ENCODE data around the gene TIMM9.
A peak's percentile ranks its signal among the peaks of the same experiment; 100 is the strongest.

The TIMM9 gene

DNA sequence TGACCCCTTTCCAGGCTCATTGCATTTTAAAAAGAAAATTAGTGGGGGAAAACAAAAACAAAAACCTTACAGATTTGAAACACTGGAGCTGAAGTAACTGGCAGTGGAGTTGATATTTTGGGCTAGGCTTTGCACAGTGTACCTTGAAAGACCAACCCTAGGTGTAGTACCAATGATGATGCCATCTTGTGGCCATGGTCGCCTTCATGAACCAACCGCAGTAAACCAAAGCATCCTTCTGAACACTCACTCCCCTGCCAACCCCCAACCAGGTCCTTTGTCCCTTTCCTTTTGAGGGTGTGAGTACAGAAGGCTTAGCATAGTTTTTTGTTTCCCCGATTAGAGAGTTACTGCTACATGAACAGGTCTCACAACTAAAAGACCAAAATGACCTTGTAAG, 25.7 kb downstream of the TIMM9 start:
- Histone ChIP-seq H3K27ac (ENCODE audit: low read depth, low read length) (no peak overlapping the region), H3K4me1 (ENCODE audit: control insufficient read depth in 5 of 5, insufficient read depth in 5 of 5, low read length in 5 of 5) (peaks cover 0 to 1% (median 0%) of the 10 kb centered on the region in 5 donors), H3K9ac (ENCODE audit: low read length in 5 of 5) (no peak overlapping the region), H3K27me3 (ENCODE audit: control insufficient read depth in 5 of 5, insufficient read depth in 4 of 5, low read length in 5 of 5) (no peaks in the 10 kb centered on the region), H3K9me3 (ENCODE audit: control insufficient read depth in 5 of 5, low read length in 5 of 5) (no peaks in the 10 kb centered on the region), H3K4me3 (ENCODE audit: low read depth in 1 of 5, low read length in 5 of 5) (no peak overlapping the region), H3K36me3 (ENCODE audit: control insufficient read depth in 5 of 5, insufficient read depth in 5 of 5, low read length in 5 of 5) (no peaks in the 10 kb centered on the region)

DNA sequence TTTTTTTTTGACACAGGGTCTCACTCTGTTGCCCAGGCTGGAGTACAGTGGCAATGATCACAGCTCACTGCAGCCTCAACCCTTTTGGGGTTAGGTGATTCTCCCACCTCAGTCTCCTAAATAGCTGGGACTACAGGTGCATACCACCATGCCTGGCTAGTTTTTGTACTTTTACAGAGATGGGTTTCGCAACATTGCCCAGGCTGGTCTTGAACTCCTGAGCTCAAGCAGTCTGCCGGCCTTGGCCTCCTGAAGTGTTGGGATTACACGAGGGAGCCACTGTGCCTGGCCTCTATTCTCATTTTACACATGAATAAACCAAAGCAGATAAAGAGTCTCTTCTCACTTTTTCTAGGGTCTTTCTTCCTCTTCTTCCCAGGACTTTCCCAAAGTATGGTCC, 28.4 kb downstream of the TIMM9 start:
- H3K9ac ChIP-seq (ENCODE audit: low read length in 5 of 5), result no peak overlapping the region
- peaks cover 0 to 13% (median 11%) of the 10 kb centered on the region in 5 donors for H3K4me1 ChIP-seq (ENCODE audit: control insufficient read depth in 5 of 5, insufficient read depth in 5 of 5, low read length in 5 of 5)
- no peak overlapping the region for H3K4me3 ChIP-seq (ENCODE audit: low read depth in 1 of 5, low read length in 5 of 5)
- no peaks in the 10 kb centered on the region for H3K27me3 ChIP-seq (ENCODE audit: control insufficient read depth in 5 of 5, insufficient read depth in 4 of 5, low read length in 5 of 5)
- no peak overlapping the region for H3K27ac ChIP-seq (ENCODE audit: low read depth, low read length)
- no peaks in the 10 kb centered on the region for H3K36me3 ChIP-seq (ENCODE audit: control insufficient read depth in 5 of 5, insufficient read depth in 5 of 5, low read length in 5 of 5)
- no peaks in the 10 kb centered on the region for H3K9me3 ChIP-seq (ENCODE audit: control insufficient read depth in 5 of 5, low read length in 5 of 5)

DNA sequence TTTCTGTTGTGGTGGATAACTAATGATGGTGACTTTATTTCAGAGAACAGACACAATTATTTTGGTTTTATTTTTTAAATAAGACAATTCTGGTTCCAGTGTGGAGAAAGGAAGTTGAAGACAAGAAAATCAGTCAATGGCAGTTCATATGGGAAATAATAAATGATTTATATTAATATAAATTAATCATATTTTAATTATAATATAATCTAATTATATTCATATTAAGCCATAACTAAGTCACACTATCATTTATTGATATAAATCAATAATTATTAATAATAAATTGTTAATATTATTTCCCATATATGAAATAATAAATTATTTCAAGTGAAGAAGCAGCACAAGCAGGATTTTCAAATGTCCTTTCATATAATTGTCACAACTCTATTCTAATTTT, 28.8 kb downstream of the TIMM9 start:
- no peaks in the 10 kb centered on the region for H3K36me3 ChIP-seq (ENCODE audit: control insufficient read depth in 5 of 5, insufficient read depth in 5 of 5, low read length in 5 of 5)
- H3K9ac ChIP-seq (ENCODE audit: low read length in 5 of 5), result no peak overlapping the region
- no peak overlapping the region for H3K4me3 ChIP-seq (ENCODE audit: low read depth in 1 of 5, low read length in 5 of 5)
- H3K9me3 ChIP-seq (ENCODE audit: control insufficient read depth in 5 of 5, low read length in 5 of 5), result no peaks in the 10 kb centered on the region
- peaks cover 0 to 13% (median 11%) of the 10 kb centered on the region in 5 donors for H3K4me1 ChIP-seq (ENCODE audit: control insufficient read depth in 5 of 5, insufficient read depth in 5 of 5, low read length in 5 of 5)
- no peak overlapping the region for H3K27ac ChIP-seq (ENCODE audit: low read depth, low read length)
- H3K27me3 ChIP-seq (ENCODE audit: control insufficient read depth in 5 of 5, insufficient read depth in 4 of 5, low read length in 5 of 5), result no peaks in the 10 kb centered on the region

DNA sequence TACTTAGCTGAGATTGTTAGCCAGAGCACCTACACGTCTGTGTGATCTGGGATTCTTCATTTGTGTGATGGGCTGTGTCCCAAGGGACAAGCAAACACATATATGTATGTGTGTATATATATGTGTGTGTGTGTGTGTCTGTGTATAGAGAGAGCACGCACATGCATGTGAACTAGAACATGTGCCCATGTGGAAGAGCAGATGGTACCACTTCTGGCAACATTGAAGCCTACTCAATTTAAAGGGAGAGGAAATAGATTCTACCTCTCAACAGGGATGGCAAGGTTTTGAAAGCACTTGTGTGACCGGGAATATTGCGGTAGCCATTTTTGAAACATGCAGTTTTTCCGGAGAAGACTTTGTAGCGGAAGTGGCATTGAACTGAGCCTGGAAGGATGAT, 30.2 kb downstream of the TIMM9 start:
- H3K36me3 ChIP-seq (ENCODE audit: control insufficient read depth in 5 of 5, insufficient read depth in 5 of 5, low read length in 5 of 5), result no peaks in the 10 kb centered on the region

DNA sequence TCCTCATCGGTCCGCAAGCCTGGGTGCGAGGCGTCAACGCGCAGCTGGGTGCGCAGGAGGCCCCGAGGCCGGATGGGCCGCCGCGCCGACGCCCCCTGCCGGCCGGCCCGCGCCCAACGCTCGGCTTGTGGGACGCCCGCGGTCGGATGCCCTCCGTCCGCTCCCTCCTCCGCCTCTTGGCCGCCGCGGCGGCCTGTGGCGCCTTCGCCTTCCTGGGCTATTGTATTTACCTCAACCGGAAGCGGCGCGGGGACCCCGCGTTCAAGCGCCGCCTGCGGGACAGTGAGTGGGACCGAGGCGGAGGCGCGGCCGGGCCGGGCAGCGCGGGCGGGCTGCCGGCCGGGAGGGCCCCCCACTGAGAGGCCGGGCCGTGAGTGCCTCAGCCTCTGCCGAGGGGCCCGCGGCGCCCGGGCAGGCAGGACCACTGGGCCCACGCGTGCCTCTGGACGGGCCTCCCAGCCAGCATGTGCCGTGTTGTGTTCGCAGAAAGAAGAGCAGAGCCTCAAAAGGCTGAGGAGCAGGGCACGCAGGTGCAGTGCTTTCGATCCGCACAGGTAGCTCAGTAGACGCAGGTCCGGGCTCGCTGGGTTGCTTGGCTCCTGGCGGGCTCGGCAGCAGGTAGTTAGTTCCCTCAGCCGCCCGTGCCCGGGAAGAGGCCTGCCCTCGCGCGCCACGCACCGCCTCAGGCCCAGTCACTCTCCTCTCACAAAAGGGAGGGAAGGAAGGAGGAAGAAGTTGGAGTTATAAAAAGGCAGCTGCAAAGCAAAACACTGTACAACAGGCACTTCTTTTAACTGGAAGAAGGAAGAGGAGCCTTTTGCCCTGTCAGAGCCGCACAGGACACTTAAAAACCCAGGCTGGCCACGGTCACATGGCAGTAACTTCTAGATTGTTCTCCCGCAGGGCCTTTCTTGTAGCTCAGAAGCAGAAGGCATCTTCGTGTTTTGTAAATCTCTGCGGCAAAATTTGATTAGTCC, 31.2 kb downstream of the TIMM9 start, which contains the start of gene TOMM20L:
TOMM20L (plus strand) TSS at position 119 of the 977 bp plus-strand sequence; CDS start at position 147, 28 bp downstream.
- Histone ChIP-seq H3K27ac (ENCODE audit: low read depth, low read length) (peak within 1 kb of the TSS; percentile 60), H3K36me3 (ENCODE audit: control insufficient read depth in 5 of 5, insufficient read depth in 5 of 5, low read length in 5 of 5) (no peaks in the 10 kb centered on the region), H3K4me3 (ENCODE audit: low read depth in 1 of 5, low read length in 5 of 5) (peak within 1 kb of the TSS; percentile 64 to 83 (median 71)), H3K9me3 (ENCODE audit: control insufficient read depth in 5 of 5, low read length in 5 of 5) (no peaks in the 10 kb centered on the region), H3K4me1 (ENCODE audit: control insufficient read depth in 5 of 5, insufficient read depth in 5 of 5, low read length in 5 of 5) (peaks cover 0 to 13% (median 11%) of the 10 kb centered on the region in 5 donors), H3K27me3 (ENCODE audit: control insufficient read depth in 5 of 5, insufficient read depth in 4 of 5, low read length in 5 of 5) (no peaks in the 10 kb centered on the region), H3K9ac (ENCODE audit: low read length in 5 of 5) (peak within 1 kb of the TSS; percentile 48 to 95 (median 76))

More for the DNA sequence above, 30.2 kb downstream of the TIMM9 start:
- Histone ChIP-seq H3K4me1 (ENCODE audit: control insufficient read depth in 5 of 5, insufficient read depth in 5 of 5, low read length in 5 of 5) (peaks cover 0 to 13% (median 11%) of the 10 kb centered on the region in 5 donors), H3K27ac (ENCODE audit: low read depth, low read length) (no peak overlapping the region), H3K9ac (ENCODE audit: low read length in 5 of 5) (no peak overlapping the region), H3K27me3 (ENCODE audit: control insufficient read depth in 5 of 5, insufficient read depth in 4 of 5, low read length in 5 of 5) (no peaks in the 10 kb centered on the region), H3K4me3 (ENCODE audit: low read depth in 1 of 5, low read length in 5 of 5) (no peak overlapping the region), H3K9me3 (ENCODE audit: control insufficient read depth in 5 of 5, low read length in 5 of 5) (no peaks in the 10 kb centered on the region)

DNA sequence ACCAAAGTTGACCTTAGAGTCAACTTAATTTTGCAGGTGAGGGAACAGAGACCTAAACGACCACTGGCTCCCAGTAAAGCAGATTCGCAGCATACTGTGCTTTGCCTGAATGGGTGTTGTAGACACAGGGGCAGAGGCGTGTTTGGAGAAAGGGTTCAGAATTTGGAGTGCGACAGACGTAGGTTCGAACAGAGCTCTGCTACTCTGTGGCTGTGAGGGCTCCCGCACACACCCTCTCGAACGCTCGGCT, 31.8 kb downstream of the TIMM9 start:
- Histone ChIP-seq H3K9ac (ENCODE audit: low read length in 5 of 5) (peak overlapping the region in 2 of 5 donors; percentile 28 to 33), H3K4me1 (ENCODE audit: control insufficient read depth in 5 of 5, insufficient read depth in 5 of 5, low read length in 5 of 5) (peaks cover 0 to 13% (median 11%) of the 10 kb centered on the region in 5 donors), H3K36me3 (ENCODE audit: control insufficient read depth in 5 of 5, insufficient read depth in 5 of 5, low read length in 5 of 5) (no peaks in the 10 kb centered on the region), H3K4me3 (ENCODE audit: low read depth in 1 of 5, low read length in 5 of 5) (peak overlapping the region; percentile 64 to 83 (median 71)), H3K27me3 (ENCODE audit: control insufficient read depth in 5 of 5, insufficient read depth in 4 of 5, low read length in 5 of 5) (no peaks in the 10 kb centered on the region), H3K27ac (ENCODE audit: low read depth, low read length) (no peak overlapping the region), H3K9me3 (ENCODE audit: control insufficient read depth in 5 of 5, low read length in 5 of 5) (no peaks in the 10 kb centered on the region)

DNA sequence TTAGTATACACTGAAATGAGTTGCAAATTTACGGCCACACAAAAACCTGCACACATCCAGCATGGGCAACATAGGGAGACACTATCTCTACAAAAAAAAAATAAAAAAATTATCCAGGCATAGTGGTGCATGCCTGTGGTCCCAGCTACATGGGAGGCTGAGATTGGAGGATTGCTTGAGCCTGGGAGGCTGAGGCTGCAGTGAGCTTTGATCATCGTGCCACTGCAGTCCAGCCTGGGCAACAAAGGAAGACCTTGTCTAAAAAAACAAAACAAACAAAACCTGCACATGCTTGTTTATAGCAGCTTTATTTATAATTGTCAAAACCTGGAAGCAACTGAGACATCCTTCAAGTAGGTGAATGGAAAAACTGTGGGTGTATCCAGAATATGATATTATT, 36.5 kb downstream of the TIMM9 start:
- H3K36me3 ChIP-seq (ENCODE audit: control insufficient read depth in 5 of 5, insufficient read depth in 5 of 5, low read length in 5 of 5), result no peaks in the 10 kb centered on the region
- H3K27me3 ChIP-seq (ENCODE audit: control insufficient read depth in 5 of 5, insufficient read depth in 4 of 5, low read length in 5 of 5), result no peaks in the 10 kb centered on the region
- H3K9me3 ChIP-seq (ENCODE audit: control insufficient read depth in 5 of 5, low read length in 5 of 5), result no peaks in the 10 kb centered on the region
- H3K27ac ChIP-seq (ENCODE audit: low read depth, low read length), result no peak overlapping the region
- H3K4me3 ChIP-seq (ENCODE audit: low read depth in 1 of 5, low read length in 5 of 5), result no peak overlapping the region
- peaks cover 0 to 6% (median 6%) of the 10 kb centered on the region in 5 donors for H3K4me1 ChIP-seq (ENCODE audit: control insufficient read depth in 5 of 5, insufficient read depth in 5 of 5, low read length in 5 of 5)
- H3K9ac ChIP-seq (ENCODE audit: low read length in 5 of 5), result no peak overlapping the region

DNA sequence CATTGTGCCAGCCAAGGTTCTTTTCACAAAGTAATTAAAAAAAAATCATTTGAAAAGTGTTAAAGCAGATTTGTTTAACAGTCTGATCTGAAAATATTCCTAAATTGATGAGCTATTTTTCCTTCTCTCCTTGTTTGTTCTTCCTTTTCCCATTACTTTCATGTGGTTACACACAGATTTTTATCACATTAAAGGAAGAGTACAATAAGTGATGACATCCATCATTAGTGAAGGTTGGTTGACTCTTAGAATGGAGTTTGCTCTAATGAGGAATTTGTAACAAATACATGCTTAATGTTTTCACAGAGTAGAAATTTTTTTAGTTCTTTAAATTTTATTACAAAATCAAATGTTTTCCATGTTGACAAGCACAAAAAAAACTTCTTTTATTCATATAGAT, 50.5 kb downstream of the TIMM9 start:
- Histone ChIP-seq H3K9ac (ENCODE audit: low read length in 5 of 5) (no peak overlapping the region), H3K4me3 (ENCODE audit: low read depth in 1 of 5, low read length in 5 of 5) (no peak overlapping the region), H3K9me3 (ENCODE audit: control insufficient read depth in 5 of 5, low read length in 5 of 5) (no peaks in the 10 kb centered on the region), H3K27ac (ENCODE audit: low read depth, low read length) (no peak overlapping the region), H3K27me3 (ENCODE audit: control insufficient read depth in 5 of 5, insufficient read depth in 4 of 5, low read length in 5 of 5) (no peaks in the 10 kb centered on the region), H3K4me1 (ENCODE audit: control insufficient read depth in 5 of 5, insufficient read depth in 5 of 5, low read length in 5 of 5) (no peaks in the 10 kb centered on the region), H3K36me3 (ENCODE audit: control insufficient read depth in 5 of 5, insufficient read depth in 5 of 5, low read length in 5 of 5) (peaks cover 24 to 53% (median 27%) of the 10 kb centered on the region in 5 donors)

DNA sequence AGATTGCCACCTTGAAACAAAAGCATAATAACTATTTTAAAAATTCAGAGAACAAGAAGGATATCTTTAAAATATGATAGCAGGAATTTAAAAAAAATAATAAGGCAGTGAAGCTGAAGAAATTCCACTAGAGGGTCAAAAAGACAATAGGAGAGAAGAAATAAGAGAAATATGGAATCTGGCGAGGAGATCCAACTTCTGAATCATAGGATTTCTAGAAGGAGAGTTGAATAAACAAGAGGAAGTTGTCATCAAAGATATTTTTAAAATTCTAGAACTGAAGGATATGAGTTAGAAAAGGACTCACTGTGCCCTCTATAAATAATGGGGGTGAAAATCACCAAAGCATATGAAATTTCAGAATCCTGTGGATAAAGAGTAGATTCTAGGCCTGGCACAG, 58.4 kb downstream of the TIMM9 start:
- H3K9ac ChIP-seq (ENCODE audit: low read length in 5 of 5), result no peak overlapping the region
- no peak overlapping the region for H3K4me3 ChIP-seq (ENCODE audit: low read depth in 1 of 5, low read length in 5 of 5)
- H3K36me3 ChIP-seq (ENCODE audit: control insufficient read depth in 5 of 5, insufficient read depth in 5 of 5, low read length in 5 of 5), result peaks cover 52 to 73% (median 67%) of the 10 kb centered on the region in 5 donors
- H3K27ac ChIP-seq (ENCODE audit: low read depth, low read length), result no peak overlapping the region
- no peaks in the 10 kb centered on the region for H3K9me3 ChIP-seq (ENCODE audit: control insufficient read depth in 5 of 5, low read length in 5 of 5)
- no peaks in the 10 kb centered on the region for H3K27me3 ChIP-seq (ENCODE audit: control insufficient read depth in 5 of 5, insufficient read depth in 4 of 5, low read length in 5 of 5)
- H3K4me1 ChIP-seq (ENCODE audit: control insufficient read depth in 5 of 5, insufficient read depth in 5 of 5, low read length in 5 of 5), result no peaks in the 10 kb centered on the region

DNA sequence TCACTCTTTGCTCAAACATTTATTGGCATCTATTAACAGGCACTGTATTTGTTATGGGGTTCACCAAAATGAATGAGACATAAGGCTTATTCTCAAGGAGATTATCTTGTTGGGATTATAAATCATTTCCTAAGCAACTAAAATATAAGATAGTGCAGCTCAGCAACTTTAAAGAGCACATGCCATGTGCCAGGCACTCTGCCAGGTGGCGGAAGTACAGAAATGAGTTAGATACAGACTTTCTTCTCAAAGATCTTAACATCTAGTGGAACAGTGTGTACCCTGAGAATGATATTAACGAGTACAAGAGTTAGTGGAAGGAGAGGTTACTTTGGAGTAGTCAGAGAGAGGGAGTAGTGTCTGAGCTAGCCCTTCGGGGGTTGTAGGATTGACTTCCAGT, 60.0 kb downstream of the TIMM9 start:
- Histone ChIP-seq H3K4me3 (ENCODE audit: low read depth in 1 of 5, low read length in 5 of 5) (no peak overlapping the region), H3K36me3 (ENCODE audit: control insufficient read depth in 5 of 5, insufficient read depth in 5 of 5, low read length in 5 of 5) (peaks cover 47 to 68% (median 60%) of the 10 kb centered on the region in 5 donors), H3K9ac (ENCODE audit: low read length in 5 of 5) (no peak overlapping the region), H3K27ac (ENCODE audit: low read depth, low read length) (no peak overlapping the region), H3K27me3 (ENCODE audit: control insufficient read depth in 5 of 5, insufficient read depth in 4 of 5, low read length in 5 of 5) (no peaks in the 10 kb centered on the region), H3K9me3 (ENCODE audit: control insufficient read depth in 5 of 5, low read length in 5 of 5) (no peaks in the 10 kb centered on the region), H3K4me1 (ENCODE audit: control insufficient read depth in 5 of 5, insufficient read depth in 5 of 5, low read length in 5 of 5) (no peaks in the 10 kb centered on the region)
